ENCODE measurements around the gene MT1A. TPM values are rescaled to one million over a fixed set of nuclear protein-coding genes. Genes with fewer than 3 reads are reported as not detected.
A peak's percentile ranks its signal among the peaks of the same experiment; 100 is the strongest.

Gene MT1A
- total RNA-seq, 2 experiments from 2014 or later, result not detected

DNA sequence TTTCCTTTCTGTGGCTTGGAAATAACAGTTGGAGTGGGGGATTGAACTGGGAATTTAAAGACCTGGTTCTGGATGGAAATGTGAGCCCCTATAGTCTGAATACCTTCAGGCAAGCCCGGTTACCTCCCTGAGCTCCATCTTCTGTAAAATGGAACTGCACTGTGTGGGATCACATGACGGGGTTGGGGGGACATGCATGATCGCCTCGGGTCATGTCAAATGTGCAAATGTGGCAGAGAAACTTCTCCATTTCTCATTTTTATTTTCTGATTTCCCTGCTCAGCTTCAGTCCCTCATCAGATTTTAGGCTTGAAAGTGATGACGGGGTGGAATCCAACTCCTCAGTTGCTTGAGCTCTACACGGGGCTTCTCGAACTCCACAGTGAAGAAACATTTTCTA, 14.8 kb downstream of the MT1A start:
- ATAC-seq (no peak), DNase-seq (no peak)
- no peak overlapping the region for H3K27ac Mint-ChIP-seq
- intact Hi-C loops (cut with micrococcal nuclease), result no loop called here
- H3K4me3 Mint-ChIP-seq, result no peak overlapping the region
- H3K4me1 Mint-ChIP-seq (ENCODE audit: low read depth), result peaks cover 4% of the 10 kb centered on the region
- H3K9me3 Mint-ChIP-seq, result no peaks in the 10 kb centered on the region
- TF ChIP-seq, protein P1, sequence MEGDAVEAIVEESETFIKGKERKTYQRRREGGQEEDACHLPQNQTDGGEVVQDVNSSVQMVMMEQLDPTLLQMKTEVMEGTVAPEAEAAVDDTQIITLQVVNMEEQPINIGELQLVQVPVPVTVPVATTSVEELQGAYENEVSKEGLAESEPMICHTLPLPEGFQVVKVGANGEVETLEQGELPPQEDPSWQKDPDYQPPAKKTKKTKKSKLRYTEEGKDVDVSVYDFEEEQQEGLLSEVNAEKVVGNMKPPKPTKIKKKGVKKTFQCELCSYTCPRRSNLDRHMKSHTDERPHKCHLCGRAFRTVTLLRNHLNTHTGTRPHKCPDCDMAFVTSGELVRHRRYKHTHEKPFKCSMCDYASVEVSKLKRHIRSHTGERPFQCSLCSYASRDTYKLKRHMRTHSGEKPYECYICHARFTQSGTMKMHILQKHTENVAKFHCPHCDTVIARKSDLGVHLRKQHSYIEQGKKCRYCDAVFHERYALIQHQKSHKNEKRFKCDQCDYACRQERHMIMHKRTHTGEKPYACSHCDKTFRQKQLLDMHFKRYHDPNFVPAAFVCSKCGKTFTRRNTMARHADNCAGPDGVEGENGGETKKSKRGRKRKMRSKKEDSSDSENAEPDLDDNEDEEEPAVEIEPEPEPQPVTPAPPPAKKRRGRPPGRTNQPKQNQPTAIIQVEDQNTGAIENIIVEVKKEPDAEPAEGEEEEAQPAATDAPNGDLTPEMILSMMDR (IDR thresholded peaks at IDR 0.05), result no peak
- POLR2A ChIA-PET, result interaction anchor here (0.9 to 2.5 kb wide), 4 partner anchors 8 to 59 kb away, joined by 3 to 11 read pairs (median 4); no protein-coding TSS in a partner anchor
- H3K36me3 Mint-ChIP-seq (ENCODE audit: low read depth), result no peaks in the 10 kb centered on the region
- peaks cover 8% of the 10 kb centered on the region for H3K27me3 Mint-ChIP-seq
- CTCF ChIA-PET, result interaction anchor here (1.0 kb wide), 1 partner anchor 10 kb away, joined by 4 read pairs; no protein-coding TSS in a partner anchor

DNA sequence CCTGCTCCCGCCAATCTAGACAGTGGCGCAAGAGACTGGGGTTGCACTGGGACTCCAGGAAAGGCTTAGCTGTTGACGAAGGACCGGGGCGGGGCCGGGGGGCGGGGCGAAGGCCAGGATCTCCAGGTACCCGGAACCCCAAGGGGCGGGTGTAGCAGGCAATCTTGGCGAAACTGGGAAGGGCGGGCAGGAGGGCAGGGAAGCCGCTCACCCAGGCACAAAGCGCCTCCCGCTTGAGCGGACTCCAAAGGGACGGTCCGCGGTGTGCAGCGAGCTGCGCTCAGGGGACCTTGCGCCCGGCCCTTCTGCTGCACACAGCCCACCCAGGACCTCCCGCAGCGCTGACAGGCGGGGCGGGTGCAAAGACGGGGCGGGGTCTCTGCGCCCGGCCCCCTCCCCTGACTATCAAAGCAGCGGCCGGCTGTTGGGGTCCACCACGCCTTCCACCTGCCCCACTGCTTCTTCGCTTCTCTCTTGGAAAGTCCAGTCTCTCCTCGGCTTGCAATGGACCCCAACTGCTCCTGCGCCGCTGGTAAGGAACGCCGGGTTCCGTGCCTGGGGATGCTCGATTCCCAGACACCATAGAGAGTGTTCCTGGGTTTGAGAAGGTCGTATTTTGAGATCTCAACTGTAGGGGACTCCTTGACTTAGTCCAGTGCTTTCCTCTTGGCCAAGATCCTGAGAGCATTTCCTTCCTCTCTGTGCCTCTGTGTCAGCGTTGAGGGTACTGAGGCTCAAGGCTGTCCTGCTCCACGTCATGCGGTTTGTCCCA, 19.3 kb downstream of the MT1A start, which contains the start of gene MT1F:
Gene MT1F, plus strand, starts transcription at position 405 of the 772 bp plus-strand sequence. Its CDS starts 100 bp downstream, at position 505.
- H3K4me3 Mint-ChIP-seq, result peak within 1 kb of the TSS; percentile 92
- ChIA-PET POLR2A (interaction anchor here (1.0 kb wide), 1 partner anchor 32 kb away, joined by 3 read pairs; the partner anchor contains the start of gene MT1E), CTCF (interaction anchor here (2.8 kb wide), 1 partner anchor 14 kb away, joined by 14 read pairs; no protein-coding TSS in a partner anchor)
- H3K27me3 Mint-ChIP-seq, result no peaks in the 10 kb centered on the region
- peak within 1 kb of the TSS; percentile 82 for H3K27ac Mint-ChIP-seq
- ATAC-seq (peak; percentile 83), DNase-seq (peak; percentile 82)
- intact Hi-C loops (cut with micrococcal nuclease), result no loop called here
- H3K9me3 Mint-ChIP-seq, result no peaks in the 10 kb centered on the region
- H3K36me3 Mint-ChIP-seq (ENCODE audit: low read depth), result peaks cover 3% of the 10 kb centered on the region
- TF ChIP-seq, protein P1 (IDR thresholded peaks at IDR 0.05), result no peak
- H3K4me1 Mint-ChIP-seq (ENCODE audit: low read depth), result peaks cover 14% of the 10 kb centered on the region

DNA sequence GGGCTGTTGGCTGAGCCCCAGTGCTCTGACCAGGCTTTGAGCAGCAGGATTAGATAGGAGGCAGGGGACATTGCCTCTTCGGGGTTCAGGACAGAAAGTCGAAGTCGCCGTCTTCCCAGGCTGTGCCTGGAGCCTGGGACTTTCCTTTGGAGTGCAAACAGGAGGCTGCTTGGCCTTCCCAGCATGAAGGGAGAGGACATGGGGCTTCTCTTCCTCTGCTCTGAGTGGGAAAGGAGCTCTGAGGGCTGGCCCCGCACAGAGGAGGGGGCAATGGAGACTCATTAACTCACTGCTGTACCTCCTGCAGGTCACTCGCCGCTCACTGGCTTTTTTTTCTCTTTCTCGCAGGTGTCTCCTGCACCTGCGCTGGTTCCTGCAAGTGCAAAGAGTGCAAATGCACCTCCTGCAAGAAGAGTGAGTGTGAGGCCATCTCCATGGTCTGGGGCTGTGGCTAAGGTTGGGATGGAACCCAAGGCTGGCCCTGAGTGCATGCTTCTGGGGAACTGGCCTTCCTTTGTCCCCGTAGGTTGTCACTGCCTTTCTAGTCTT, 19.9 kb downstream of the MT1A start:
- intact Hi-C loops (cut with micrococcal nuclease), result no loop called here
- Mint-ChIP-seq H3K27ac (peak overlapping the region; percentile 82), H3K4me3 (peak overlapping the region; percentile 92), H3K4me1 (ENCODE audit: low read depth) (peaks cover 16% of the 10 kb centered on the region), H3K27me3 (peaks cover 2% of the 10 kb centered on the region), H3K9me3 (no peaks in the 10 kb centered on the region), H3K36me3 (ENCODE audit: low read depth) (peaks cover 3% of the 10 kb centered on the region)
- no peak for DNase-seq
- POLR2A ChIA-PET, result no interaction called here
- no peak for ATAC-seq
- TF ChIP-seq, protein P1 (IDR thresholded peaks at IDR 0.05), result no peak
- CTCF ChIA-PET, result no interaction called here

DNA sequence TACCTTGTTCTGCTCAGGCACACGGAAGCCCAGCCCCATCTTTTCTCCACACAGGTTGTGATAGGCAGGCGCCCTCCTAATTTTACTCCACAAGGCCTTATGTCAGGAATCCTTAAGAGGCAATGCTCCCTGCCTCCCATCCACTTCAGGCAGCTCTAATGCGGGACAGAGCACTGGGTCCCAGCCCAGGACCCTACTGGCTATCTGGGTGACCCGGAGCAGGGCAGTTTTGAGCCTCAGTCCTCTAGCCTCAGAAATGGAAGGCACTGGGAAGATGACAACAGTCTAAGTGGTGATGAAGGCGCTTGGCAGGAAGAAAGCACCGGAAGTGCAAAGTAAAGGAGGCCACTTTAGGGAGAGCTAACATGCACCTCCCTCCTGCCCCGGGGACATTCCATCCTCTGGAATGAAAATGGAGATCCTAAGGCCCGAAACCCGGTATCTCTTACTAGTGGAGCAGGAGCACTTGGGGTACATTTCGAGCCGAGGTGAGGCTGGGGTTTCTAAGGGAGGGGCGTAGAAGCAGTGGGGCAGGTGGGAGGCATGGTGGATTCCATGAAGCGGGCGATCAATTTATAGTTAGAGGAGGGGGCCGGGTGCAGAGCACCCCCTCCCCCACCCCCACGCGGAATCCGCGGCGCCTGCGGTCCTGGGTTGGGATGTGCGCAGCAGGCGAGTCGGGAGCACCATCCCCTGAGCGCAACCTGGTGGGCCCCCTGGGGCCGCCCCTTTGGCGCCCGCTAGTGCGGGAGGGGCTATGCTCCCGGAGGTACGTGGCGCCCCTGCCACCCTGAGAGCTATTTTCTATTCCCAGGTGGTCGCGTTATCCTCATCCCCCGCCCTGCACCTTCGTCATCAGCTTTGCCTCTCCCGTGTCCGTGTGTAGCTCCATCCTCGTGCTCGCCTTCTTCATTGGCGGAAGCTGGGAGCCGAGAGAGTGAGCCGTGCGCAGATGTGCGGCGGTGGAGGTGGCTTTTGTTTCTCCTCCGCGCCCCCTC, 24.2 kb downstream of the MT1A start:
- intact Hi-C loops (cut with micrococcal nuclease), result no loop called here
- H3K9me3 Mint-ChIP-seq, result no peaks in the 10 kb centered on the region
- H3K27ac Mint-ChIP-seq, result peak overlapping the region; percentile 84
- TF ChIP-seq, protein P1 (IDR thresholded peaks at IDR 0.05), result no peak
- ChIA-PET CTCF (interaction anchor here (0.7 to 1.6 kb wide), 3 partner anchors 11 to 19 kb away, joined by 3 read pairs; no protein-coding TSS in a partner anchor), POLR2A (interaction anchor here (0.6 to 2.5 kb wide), 4 partner anchors 11 to 30 kb away, joined by 3 to 11 read pairs (median 7); partner anchors contain the start of genes MT1B, MT1M and MT1X)
- H3K4me3 Mint-ChIP-seq, result peak overlapping the region; percentile 77
- DNase-seq, result peak; percentile 64
- peaks cover 5% of the 10 kb centered on the region for H3K36me3 Mint-ChIP-seq (ENCODE audit: low read depth)
- ATAC-seq, result peak; percentile 63
- H3K27me3 Mint-ChIP-seq, result peaks cover 30% of the 10 kb centered on the region
- H3K4me1 Mint-ChIP-seq (ENCODE audit: low read depth), result peaks cover 20% of the 10 kb centered on the region
